Measurements from ENCODE around the gene SCNN1G. TPM values are rescaled to one million over a fixed set of nuclear protein-coding genes. Genes with fewer than 3 reads are reported as not detected.

The SCNN1G gene
- total RNA-seq, 4 donors from 2014 or later, result 0.06 to 0.34 TPM; not detected in 2

DNA sequence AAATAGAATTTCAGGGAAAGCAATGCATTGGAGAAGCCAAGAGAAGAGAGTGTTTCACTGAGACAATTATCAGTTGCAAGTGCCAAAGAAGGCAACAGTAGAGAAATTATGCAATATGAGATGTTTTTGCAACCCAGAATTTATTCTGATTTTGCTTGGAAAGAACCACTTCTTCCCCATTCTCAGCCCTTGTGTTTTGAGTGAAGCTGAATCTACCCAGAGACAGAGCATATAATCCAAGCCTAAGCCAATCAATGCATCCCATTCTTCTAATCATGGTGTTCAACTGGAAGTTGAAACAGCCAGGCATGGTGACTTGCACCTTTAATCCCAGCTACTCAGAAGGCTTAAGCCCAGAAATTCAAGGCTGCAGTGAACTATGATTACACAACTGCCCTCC is 6.9 kb upstream of the SCNN1G start:
- TF ChIP-seq EP300 (IDR thresholded peaks at IDR 0.05), result no peak
- no peak for TF ChIP-seq POLR2AphosphoS5 (IDR thresholded peaks at IDR 0.05)
- TF ChIP-seq, protein P1, sequence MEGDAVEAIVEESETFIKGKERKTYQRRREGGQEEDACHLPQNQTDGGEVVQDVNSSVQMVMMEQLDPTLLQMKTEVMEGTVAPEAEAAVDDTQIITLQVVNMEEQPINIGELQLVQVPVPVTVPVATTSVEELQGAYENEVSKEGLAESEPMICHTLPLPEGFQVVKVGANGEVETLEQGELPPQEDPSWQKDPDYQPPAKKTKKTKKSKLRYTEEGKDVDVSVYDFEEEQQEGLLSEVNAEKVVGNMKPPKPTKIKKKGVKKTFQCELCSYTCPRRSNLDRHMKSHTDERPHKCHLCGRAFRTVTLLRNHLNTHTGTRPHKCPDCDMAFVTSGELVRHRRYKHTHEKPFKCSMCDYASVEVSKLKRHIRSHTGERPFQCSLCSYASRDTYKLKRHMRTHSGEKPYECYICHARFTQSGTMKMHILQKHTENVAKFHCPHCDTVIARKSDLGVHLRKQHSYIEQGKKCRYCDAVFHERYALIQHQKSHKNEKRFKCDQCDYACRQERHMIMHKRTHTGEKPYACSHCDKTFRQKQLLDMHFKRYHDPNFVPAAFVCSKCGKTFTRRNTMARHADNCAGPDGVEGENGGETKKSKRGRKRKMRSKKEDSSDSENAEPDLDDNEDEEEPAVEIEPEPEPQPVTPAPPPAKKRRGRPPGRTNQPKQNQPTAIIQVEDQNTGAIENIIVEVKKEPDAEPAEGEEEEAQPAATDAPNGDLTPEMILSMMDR (IDR thresholded peaks at IDR 0.05), result no peak
- no peak for TF ChIP-seq POLR2A (IDR thresholded peaks at IDR 0.05; ENCODE audit: low read depth)

DNA sequence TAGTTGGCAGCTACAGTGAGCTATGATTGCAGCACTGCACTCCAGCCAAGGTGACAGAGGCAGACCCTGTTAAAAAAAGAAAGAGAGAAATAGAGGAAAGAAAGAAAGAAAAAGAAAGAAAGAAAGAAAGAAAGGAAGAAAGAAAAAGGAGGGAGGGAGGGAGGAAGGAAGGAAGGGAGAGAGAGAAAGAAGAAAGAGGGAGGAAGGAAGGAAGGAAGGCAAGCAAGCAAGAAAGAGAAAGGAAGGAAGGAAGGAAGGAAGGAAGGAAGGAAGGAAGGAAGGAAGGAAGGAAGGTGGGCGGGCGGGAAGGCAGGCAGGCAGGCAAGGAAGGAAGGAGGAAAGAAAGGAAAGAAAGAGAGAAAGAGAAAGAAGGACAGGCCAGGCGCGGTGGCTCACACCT is 1.0 kb upstream of the SCNN1G start:
- WGBS, result 88% methylated on average over 4 of the region's 4 CpGs
- Histone ChIP-seq H3K9me3 (no peaks in the 10 kb centered on the region), H3K27ac (replicated peaks in 1 of 4) (no peak overlapping the region), H3K27me3 (peaks cover 15 to 80% (median 18%) of the 10 kb centered on the region in 4 donors), H3K36me3 (no peaks in the 10 kb centered on the region), H3K4me3 (no peak overlapping the region), H3K4me1 (peaks cover 13 to 17% (median 15%) of the 10 kb centered on the region in 4 donors)
- DNase-seq (ENCODE audit: extremely low spot score), result no peak
- intact Hi-C loops (cut with DNase I), result no loop called here
- TF ChIP-seq, protein P1 (IDR thresholded peaks at IDR 0.05), result no peak
- no peak for TF ChIP-seq POLR2AphosphoS5 (IDR thresholded peaks at IDR 0.05)
- TF ChIP-seq EP300 (IDR thresholded peaks at IDR 0.05), result no peak
- no peak for TF ChIP-seq POLR2A (IDR thresholded peaks at IDR 0.05; ENCODE audit: low read depth)

More for the DNA sequence above, 6.9 kb upstream of the SCNN1G start:
- Histone ChIP-seq H3K27me3 (peaks cover 0 to 43% (median 2%) of the 10 kb centered on the region in 4 donors), H3K27ac (replicated peaks in 1 of 4) (no peak overlapping the region), H3K36me3 (no peaks in the 10 kb centered on the region), H3K9me3 (no peaks in the 10 kb centered on the region), H3K4me1 (no peaks in the 10 kb centered on the region), H3K4me3 (no peak overlapping the region)
- intact Hi-C loops (cut with DNase I), result no loop called here
- DNase-seq (ENCODE audit: extremely low spot score), result no peak

DNA sequence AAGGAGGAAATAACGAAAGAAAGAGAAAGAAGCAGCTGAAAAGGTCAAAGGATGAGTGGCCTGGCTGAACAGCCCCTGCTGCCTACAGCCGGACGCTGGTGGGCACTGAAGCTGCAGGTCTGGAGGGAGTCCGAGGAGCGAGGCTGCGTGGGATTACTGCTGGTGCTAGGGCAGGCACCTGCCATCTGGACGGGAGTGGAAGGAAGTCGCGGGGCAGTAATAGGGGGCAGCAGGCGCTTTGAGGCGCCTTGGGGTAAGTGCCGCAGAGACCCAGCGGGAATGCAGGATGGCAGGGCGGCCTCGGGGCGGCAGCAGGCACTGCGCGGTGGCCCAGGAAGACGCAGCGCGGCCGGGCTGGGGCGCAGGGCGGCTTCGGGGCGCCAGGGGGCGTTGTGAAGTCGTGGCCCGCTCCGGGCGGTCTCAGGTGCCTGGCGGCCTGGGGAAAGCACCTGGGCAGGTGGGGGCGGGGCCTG is 303 bp upstream of the SCNN1G start:
- WGBS, result 10% methylated on average over 18 of the region's 33 CpGs
- no peak for DNase-seq (ENCODE audit: extremely low spot score)
- no peaks in the 10 kb centered on the region for H3K9me3 ChIP-seq
- H3K4me1 ChIP-seq, result peaks cover 13 to 17% (median 15%) of the 10 kb centered on the region in 4 donors
- no peaks in the 10 kb centered on the region for H3K36me3 ChIP-seq
- TF ChIP-seq POLR2A (IDR thresholded peaks at IDR 0.05; ENCODE audit: low read depth), result no peak
- TF ChIP-seq POLR2AphosphoS5 (IDR thresholded peaks at IDR 0.05), result peak in 1 of 2 donors; percentile 19
- no peak for TF ChIP-seq EP300 (IDR thresholded peaks at IDR 0.05)
- TF ChIP-seq, protein P1 (IDR thresholded peaks at IDR 0.05), result peak in 2 of 3 experiments; percentile 95 to 96
- no peak overlapping the region for H3K27ac ChIP-seq (replicated peaks in 1 of 4)
- H3K4me3 ChIP-seq, result peak overlapping the region; percentile 49 to 57 (median 50)
- peaks cover 15 to 82% (median 18%) of the 10 kb centered on the region in 4 donors for H3K27me3 ChIP-seq
- intact Hi-C loops (cut with DNase I), result loop anchor here (2.0 kb wide), 1 partner anchor 253 kb away; no protein-coding TSS in a partner anchor

DNA sequence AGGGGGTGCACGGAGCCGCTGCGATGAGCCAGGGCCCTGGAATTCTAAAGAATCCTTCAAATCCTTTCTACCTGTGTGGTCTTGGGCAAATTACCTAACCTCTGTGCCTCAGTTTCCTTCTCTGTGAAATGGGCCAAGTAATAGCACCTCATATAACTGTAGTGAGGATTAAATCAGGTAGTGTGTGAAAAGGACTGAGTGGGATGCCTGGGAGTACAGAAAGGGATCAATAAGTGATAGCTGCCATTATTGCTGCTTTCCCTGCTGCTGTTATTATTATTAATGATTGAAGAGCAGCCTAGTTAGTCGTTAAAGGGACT is 958 bp downstream of the SCNN1G start:
- no peak overlapping the region for H3K4me3 ChIP-seq
- peaks cover 13 to 17% (median 15%) of the 10 kb centered on the region in 4 donors for H3K4me1 ChIP-seq
- no peak for TF ChIP-seq EP300 (IDR thresholded peaks at IDR 0.05)
- TF ChIP-seq POLR2A (IDR thresholded peaks at IDR 0.05; ENCODE audit: low read depth), result no peak
- no peak for TF ChIP-seq POLR2AphosphoS5 (IDR thresholded peaks at IDR 0.05)
- TF ChIP-seq, protein P1 (IDR thresholded peaks at IDR 0.05), result no peak
- intact Hi-C loops (cut with DNase I), result loop anchor here (2.0 kb wide), 1 partner anchor 251 kb away; no protein-coding TSS in a partner anchor
- H3K27ac ChIP-seq (replicated peaks in 1 of 4), result no peak overlapping the region
- no peaks in the 10 kb centered on the region for H3K36me3 ChIP-seq
- WGBS, result 13% methylated on average over 4 of the region's 4 CpGs
- DNase-seq (ENCODE audit: extremely low spot score), result no peak
- peaks cover 15 to 74% (median 18%) of the 10 kb centered on the region in 4 donors for H3K27me3 ChIP-seq
- no peaks in the 10 kb centered on the region for H3K9me3 ChIP-seq

DNA sequence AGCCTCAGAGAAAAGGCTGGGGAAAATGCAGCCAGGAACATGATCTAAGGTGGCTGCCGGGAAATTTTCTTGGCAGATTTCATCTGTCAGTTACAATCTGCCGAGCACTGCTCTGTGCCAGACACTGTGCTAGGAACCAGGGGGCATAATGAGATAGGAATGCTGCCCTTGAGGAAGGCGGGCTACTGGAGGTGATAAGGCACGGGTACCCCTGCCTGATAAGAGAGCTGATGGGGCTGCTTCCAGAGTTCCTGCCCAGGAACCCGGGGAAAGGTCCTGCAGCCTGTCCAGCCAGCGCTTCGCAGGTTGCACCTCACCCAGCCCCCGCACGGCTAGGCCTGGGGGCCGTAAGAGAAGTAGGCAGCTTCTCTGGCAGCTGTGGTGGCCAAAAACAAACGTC is 3.1 kb downstream of the SCNN1G start:
- TF ChIP-seq, protein P1 (IDR thresholded peaks at IDR 0.05), result no peak
- TF ChIP-seq POLR2A (IDR thresholded peaks at IDR 0.05; ENCODE audit: low read depth) (no peak), POLR2AphosphoS5 (IDR thresholded peaks at IDR 0.05) (no peak), EP300 (IDR thresholded peaks at IDR 0.05) (no peak)
- WGBS, result 47% methylated on average over 11 of the region's 11 CpGs
- no peaks in the 10 kb centered on the region for H3K9me3 ChIP-seq
- no peak for DNase-seq (ENCODE audit: extremely low spot score)
- intact Hi-C loops (cut with DNase I), result no loop called here
- H3K36me3 ChIP-seq, result no peaks in the 10 kb centered on the region
- no peak overlapping the region for H3K4me3 ChIP-seq
- peaks cover 15 to 63% (median 18%) of the 10 kb centered on the region in 4 donors for H3K27me3 ChIP-seq
- H3K4me1 ChIP-seq, result peaks cover 13 to 17% (median 15%) of the 10 kb centered on the region in 4 donors
- no peak overlapping the region for H3K27ac ChIP-seq (replicated peaks in 1 of 4)

Measured in esophagus muscularis mucosa (tissue), 4 donors.